ENCODE data around the gene TMEM54. TPM values are rescaled to one million over a fixed set of nuclear protein-coding genes. Genes with fewer than 3 reads are reported as not detected.
"Not testable (repeated sequence)": the region's sequence is repeated elsewhere in the genome, so short reads cannot be mapped to it uniquely, and the experiment has no call there.

TMEM54 gene
- total and polyA plus RNA-seq, 5 experiments from 2014 or later = not detected

GRCh38 chr1:32915766-32916706, 14.8 kb upstream of the TMEM54 start:
- Mint-ChIP-seq H3K4me1 (peaks cover 4 to 6% (median 5%) of the 10 kb centered on the region in 4 donors), H3K36me3 (no peaks in the 10 kb centered on the region), H3K4me3 (no peak overlapping the region), H3K9me3 (no peaks in the 10 kb centered on the region), H3K27ac (no peak overlapping the region), H3K27me3 (peaks cover 16 to 47% (median 32%) of the 10 kb centered on the region in 5 donors)
- ATAC-seq (no peak), DNase-seq (no peak)
- POLR2A ChIA-PET = no interaction called here

- Mint-ChIP-seq H3K4me1 (no peaks in the 10 kb centered on the region), H3K9me3 (peaks cover 0 to 3% (median 0%) of the 10 kb centered on the region in 9 donors), H3K27me3 (peaks cover 2 to 9% (median 4%) of the 10 kb centered on the region in 5 donors), H3K27ac (no peak overlapping the region), H3K36me3 (peaks cover 0 to 3% (median 0%) of the 10 kb centered on the region in 3 donors), H3K4me3 (no peak overlapping the region)
- ATAC-seq (no peak), DNase-seq (no peak)
- POLR2A ChIA-PET = no interaction called here
Measured at GRCh38 chr1:32910319-32910718, 9.1 kb upstream of the TMEM54 start.

GRCh38 chr1:32907435-32907834, 6.2 kb upstream of the TMEM54 start:
- Mint-ChIP-seq H3K9me3 (peaks cover 0 to 3% (median 0%) of the 10 kb centered on the region in 9 donors), H3K27me3 (peaks cover 2 to 15% (median 11%) of the 10 kb centered on the region in 5 donors), H3K36me3 (peaks cover 0 to 3% (median 0%) of the 10 kb centered on the region in 3 donors), H3K4me3 (no peak overlapping the region), H3K27ac (no peak overlapping the region), H3K4me1 (peaks cover 0 to 2% (median 0%) of the 10 kb centered on the region in 4 donors)
- POLR2A ChIA-PET = no interaction called here
- ATAC-seq = no peak
- no peak for DNase-seq

GRCh38 chr1:32906654-32907053, 5.5 kb upstream of the TMEM54 start:
- no peak for DNase-seq
- Mint-ChIP-seq H3K36me3 (peaks cover 0 to 4% (median 3%) of the 10 kb centered on the region in 3 donors), H3K4me1 (peaks cover 3 to 5% (median 4%) of the 10 kb centered on the region in 4 donors), H3K27ac (no peak overlapping the region), H3K27me3 (peaks cover 5 to 21% (median 17%) of the 10 kb centered on the region in 5 donors), H3K4me3 (no peak overlapping the region), H3K9me3 (peaks cover 0 to 3% (median 0%) of the 10 kb centered on the region in 9 donors)
- POLR2A ChIA-PET = no interaction called here
- ATAC-seq = no peak

GRCh38 chr1:32905588-32905987, 4.4 kb upstream of the TMEM54 start:
- DNase-seq, ATAC-seq, H3K27ac Mint-ChIP-seq, H3K9me3 Mint-ChIP-seq, POLR2A ChIA-PET, H3K4me3 Mint-ChIP-seq, H3K4me1 Mint-ChIP-seq, H3K36me3 Mint-ChIP-seq: not testable (repeated sequence)
- peaks cover 5 to 26% (median 22%) of the 10 kb centered on the region in 5 donors for H3K27me3 Mint-ChIP-seq

GRCh38 chr1:32904797-32905196, 3.6 kb upstream of the TMEM54 start:
- H3K27ac Mint-ChIP-seq = peak overlapping the region in 1 of 10 donors; percentile 32
- no peak overlapping the region for H3K4me3 Mint-ChIP-seq
- ATAC-seq (no peak), DNase-seq (no peak)
- peaks cover 5 to 31% (median 24%) of the 10 kb centered on the region in 5 donors for H3K27me3 Mint-ChIP-seq
- POLR2A ChIA-PET = interaction anchor here (0.7 kb wide), 1 partner anchor 77 kb away, joined by 3 read pairs; no protein-coding TSS in a partner anchor
- peaks cover 0 to 8% (median 0%) of the 10 kb centered on the region in 3 donors for H3K36me3 Mint-ChIP-seq
- H3K4me1 Mint-ChIP-seq = peaks cover 5 to 11% (median 9%) of the 10 kb centered on the region in 4 donors
- H3K9me3 Mint-ChIP-seq = no peaks in the 10 kb centered on the region

GRCh38 chr1:32903991-32904785, 3.0 kb upstream of the TMEM54 start:
- H3K9me3 Mint-ChIP-seq = no peaks in the 10 kb centered on the region
- POLR2A ChIA-PET = interaction anchor here (0.7 kb wide), 1 partner anchor 156 kb away, joined by 4 read pairs; no protein-coding TSS in a partner anchor
- peak overlapping the region in 2 of 10 donors; percentile 14 to 26 for H3K4me3 Mint-ChIP-seq
- ATAC-seq (no peak), DNase-seq (no peak)
- H3K27me3 Mint-ChIP-seq = peaks cover 8 to 37% (median 29%) of the 10 kb centered on the region in 5 donors
- peaks cover 5 to 11% (median 9%) of the 10 kb centered on the region in 4 donors for H3K4me1 Mint-ChIP-seq
- H3K36me3 Mint-ChIP-seq = peaks cover 0 to 8% (median 0%) of the 10 kb centered on the region in 3 donors
- peak overlapping the region in 1 of 10 donors; percentile 32 for H3K27ac Mint-ChIP-seq

GRCh38 chr1:32902535-32902920, 1.3 kb upstream of the TMEM54 start:
- POLR2A ChIA-PET = no interaction called here
- DNase-seq (no peak), ATAC-seq (no peak)
- H3K27me3 Mint-ChIP-seq = peaks cover 14 to 52% (median 42%) of the 10 kb centered on the region in 5 donors
- H3K27ac Mint-ChIP-seq = peak overlapping the region in 1 of 10 donors; percentile 36
- peaks cover 5 to 11% (median 9%) of the 10 kb centered on the region in 4 donors for H3K4me1 Mint-ChIP-seq
- peaks cover 0 to 8% (median 0%) of the 10 kb centered on the region in 3 donors for H3K36me3 Mint-ChIP-seq
- no peaks in the 10 kb centered on the region for H3K9me3 Mint-ChIP-seq
- peak overlapping the region in 9 of 10 donors; percentile 47 to 81 (median 73) for H3K4me3 Mint-ChIP-seq

- H3K36me3 Mint-ChIP-seq = peaks cover 0 to 8% (median 0%) of the 10 kb centered on the region in 3 donors
- ATAC-seq = no peak
- peak overlapping the region in 2 of 10 donors; percentile 52 to 69 for H3K27ac Mint-ChIP-seq
- DNase-seq = no peak
- H3K4me3 Mint-ChIP-seq = peak overlapping the region; percentile 73 to 84 (median 78)
- H3K27me3 Mint-ChIP-seq = peaks cover 18 to 58% (median 47%) of the 10 kb centered on the region in 5 donors
- POLR2A ChIA-PET = no interaction called here
- H3K4me1 Mint-ChIP-seq = peaks cover 5 to 11% (median 9%) of the 10 kb centered on the region in 4 donors
- no peaks in the 10 kb centered on the region for H3K9me3 Mint-ChIP-seq
Measured at GRCh38 chr1:32901823-32902534, 790 bp upstream of the TMEM54 start.

GRCh38 chr1:32900371-32900955, 726 bp downstream of the TMEM54 start:
- Mint-ChIP-seq H3K4me1 (peaks cover 5 to 11% (median 9%) of the 10 kb centered on the region in 4 donors), H3K9me3 (no peaks in the 10 kb centered on the region), H3K36me3 (peaks cover 0 to 10% (median 0%) of the 10 kb centered on the region in 3 donors), H3K4me3 (peak overlapping the region; percentile 55 to 82 (median 74)), H3K27me3 (peaks cover 20 to 73% (median 54%) of the 10 kb centered on the region in 5 donors), H3K27ac (peak overlapping the region in 1 of 10 donors; percentile 25)
- no peak for ATAC-seq
- DNase-seq = no peak
- POLR2A ChIA-PET = no interaction called here

GRCh38 chr1:32899586-32900296, 1.4 kb downstream of the TMEM54 start:
- Mint-ChIP-seq H3K9me3 (no peaks in the 10 kb centered on the region), H3K27me3 (peaks cover 20 to 78% (median 55%) of the 10 kb centered on the region in 5 donors), H3K4me1 (peaks cover 5 to 11% (median 9%) of the 10 kb centered on the region in 4 donors), H3K4me3 (peak overlapping the region in 5 of 10 donors; percentile 53 to 80 (median 55)), H3K36me3 (peaks cover 0 to 10% (median 0%) of the 10 kb centered on the region in 3 donors), H3K27ac (peak overlapping the region in 2 of 10 donors; percentile 34 to 43)
- no peak for DNase-seq
- POLR2A ChIA-PET = no interaction called here
- no peak for ATAC-seq

Data from naive thymus-derived CD8-positive, alpha-beta T cell (primary cell).